A673 (cell line): ENCODE measurements around the gene COL1A1. TPM values are rescaled to one million over a fixed set of nuclear protein-coding genes. Genes with fewer than 3 reads are reported as not detected.

Experiments used
- BruUV-seq: library from RNA; stranded (reverse); fragments of 400-500 nt; replicated peaks from 2 replicates; lab custom pipeline; 2021; lab: Mats Ljungman, UMichigan
- CTCF ChIA-PET: fragments of 300-600 bp; sonication (Branson Sonifier 250); formaldehyde crosslinking; loops from one replicate; lab custom pipeline; 2022; ENCODE audit warnings: antibody characterized with exemption; lab: Charles Lee
- POLR2A ChIA-PET: fragments of 300-600 bp; sonication (Branson Sonifier 250); formaldehyde crosslinking; loops from one replicate; lab custom pipeline; 2022; ENCODE audit warnings: antibody characterized with exemption; ENCODE audit not compliant: low non-redundant PET; lab: Charles Lee
- DNase-seq: peaks from one replicate; pipeline ENCODE4 v3.0.0-alpha.2; 2015; ENCODE audit warnings: low spot score
- H3K27ac ChIP-seq: fragments of 200-600 bp; sonication (generic); 2 replicates; pipeline ENCODE4 v1.5.1; 2016; ENCODE audit warnings: mixed run types, low read depth, mild to moderate bottlenecking, mixed read lengths, antibody characterized with exemption, low read length; ENCODE audit not compliant: poor library complexity, severe bottlenecking
- H3K27me3 ChIP-seq: fragments of 200-600 bp; sonication (generic); replicated peaks from 2 replicates; pipeline ENCODE4 v1.6.1; 2017; ENCODE audit warnings: mixed run types, low read depth, mild to moderate bottlenecking, mixed read lengths, antibody characterized with exemption, low read length; ENCODE audit not compliant: insufficient read depth, poor library complexity
- H3K36me3 ChIP-seq: fragments of 200-600 bp; sonication (generic); 2 replicates; pipeline ENCODE4 v1.6.1; 2016; ENCODE audit warnings: mixed run types, mild to moderate bottlenecking, mixed read lengths, antibody characterized with exemption, low read length; ENCODE audit not compliant: insufficient read depth, poor library complexity, severe bottlenecking
- H3K4me1 ChIP-seq: fragments of 200-600 bp; sonication (generic); 2 replicates; pipeline ENCODE4 v1.6.1; 2017; ENCODE audit warnings: mixed run types, mild to moderate bottlenecking, mixed read lengths, antibody characterized with exemption, low read length; ENCODE audit not compliant: insufficient read depth, poor library complexity, severe bottlenecking
- H3K4me3 ChIP-seq: fragments of 200-600 bp; sonication (generic); 2 replicates; pipeline ENCODE4 v1.5.1; 2016; ENCODE audit warnings: low read depth, mixed run types, mild to moderate bottlenecking, mixed read lengths, low read length; ENCODE audit not compliant: poor library complexity, severe bottlenecking
- H3K9me3 ChIP-seq: fragments of 200-600 bp; sonication (generic); 2 replicates; pipeline ENCODE4 v1.6.1; 2016; ENCODE audit warnings: mixed run types, low read depth, mild to moderate bottlenecking, mixed read lengths, antibody characterized with exemption, low read length; ENCODE audit not compliant: poor library complexity, severe bottlenecking
- CTCF ChIP-seq: fragments of 300-800, 200-600 bp; sonication (generic); conservative IDR thresholded peaks from 2 replicates; pipeline ENCODE4 v1.5.1; 2017; ENCODE audit warnings: low read depth, mild to moderate bottlenecking, antibody characterized with exemption, low read length, moderate library complexity, mixed read lengths
- EZH2 ChIP-seq: fragments of 200-600 bp; sonication (generic); IDR thresholded peaks from 2 replicates; pipeline ENCODE4 v1.6.1; 2017; ENCODE audit warnings: borderline replicate concordance, low read depth, mild to moderate bottlenecking, mixed read lengths, antibody characterized with exemption, low read length; ENCODE audit not compliant: poor library complexity, severe bottlenecking
- intact Hi-C: fragments of 100-400 bp; cut with micrococcal nuclease; formaldehyde crosslinking; loops from one replicate; pipeline ENCODE4 v1.10.0; 2022; ENCODE audit not compliant: unreplicated experiment
- total RNA-seq: library from RNA; stranded (reverse); gene quantifications from 2 replicates; pipeline ENCODE4 v1.2.3, GENCODE V29; 2021

Gene COL1A1
- total RNA-seq, 1 experiment from 2014 or later = 24.6 TPM

- no peak for DNase-seq
- no peak overlapping the region for H3K27ac ChIP-seq
- H3K4me1 ChIP-seq = no peaks in the 10 kb centered on the region
- TF ChIP-seq EZH2 (no peak), CTCF (no peak)
- no TSS peak for BruUV-seq
- no peaks in the 10 kb centered on the region for H3K27me3 ChIP-seq
- CTCF ChIA-PET = no interaction called here
- H3K9me3 ChIP-seq = no peaks in the 10 kb centered on the region
- POLR2A ChIA-PET = no interaction called here
- H3K36me3 ChIP-seq = no peaks in the 10 kb centered on the region
- intact Hi-C loops = no loop called here
- no peak overlapping the region for H3K4me3 ChIP-seq
These were observed 9.9 kb downstream of the COL1A1 start for GRCh38 chr17:50191359-50192143.

GRCh38 chr17:50190603-50191358 lies 10.7 kb downstream of the COL1A1 start:
- BruUV-seq = no TSS peak
- TF ChIP-seq CTCF (no peak), EZH2 (no peak)
- Histone ChIP-seq H3K27ac (no peak overlapping the region), H3K27me3 (no peaks in the 10 kb centered on the region), H3K4me3 (no peak overlapping the region), H3K4me1 (no peaks in the 10 kb centered on the region), H3K36me3 (no peaks in the 10 kb centered on the region), H3K9me3 (no peaks in the 10 kb centered on the region)
- no peak for DNase-seq
- intact Hi-C loops = no loop called here
- POLR2A ChIA-PET = no interaction called here
- CTCF ChIA-PET = no interaction called here

- H3K4me3 ChIP-seq = no peak overlapping the region
- H3K27ac ChIP-seq = no peak overlapping the region
- TF ChIP-seq EZH2 (no peak), CTCF (no peak)
These were observed 11.2 kb downstream of the COL1A1 start for GRCh38 chr17:50190293-50190602.

More at GRCh38 chr17:50190293-50190602, 11.2 kb downstream of the COL1A1 start:
- H3K36me3 ChIP-seq = no peaks in the 10 kb centered on the region
- ChIA-PET CTCF (no interaction called here), POLR2A (no interaction called here)
- intact Hi-C loops = no loop called here
- DNase-seq = no peak
- no peaks in the 10 kb centered on the region for H3K4me1 ChIP-seq
- no peaks in the 10 kb centered on the region for H3K27me3 ChIP-seq
- no peaks in the 10 kb centered on the region for H3K9me3 ChIP-seq
- BruUV-seq = no TSS peak
